Heart left ventricle (tissue), 13 donors: ENCODE measurements around the gene COX7A2.

Experiments
- POLR2A ChIP-seq, 2 donors: fragments of 450-650 bp; IDR thresholded peaks; one replicate each; pipeline ENCODE4 v1.6.1; 2017; ENCODE audit warnings: antibody characterized with exemption in 2 of 2, mild to moderate bottlenecking in 2 of 2, moderate library complexity in 2 of 2
- TF ChIP-seq, protein P1 (sequence below), 12 donors: fragments of 200-600 bp; sonication (generic) in 4 of 12; IDR thresholded peaks; one replicate each; pipeline versions ENCODE4 v1.5.0 to v1.8.0; 2018 to 2022; ENCODE audit warnings: antibody characterized with exemption in 12 of 12, mild to moderate bottlenecking in 5 of 12
- donor health status: ischemic (EF 13 %, LVEDD 7.1; RV severe dilation, severe dysfunction).
- donor health status: DM: no; HTN: yes; CAD: no.
- donor health status: DM: no; HTN: no; CAD: no.
- donor health status: ischemic (EF 25% LVEDD 6.9; RV normal size, moderate dysfunction).
- donor health status: ischemic (EF 25% LVEDD 5.7; RV mildly dilated, moderate dysfunction).
- donor health status: ischemic (EF 35%, LVEDD 5.7; RV mildly dilated, moderate dysfunction).
- donor health status: nonischemic (EF 11% LVEDD 7.7; RV severe dilation, severe dysfunction).
- donor health status: DM: yes; HTN: yes; CAD: no.
- donor health status: PGD.
- donor health status: ischemic (EF 29% LVEDD 5.4; RV normal size, mild dysfunction).
- donor health status: nonischemic (EF 23%, LVEDD 6.1; RV moderate dilation, normal function).

DNA sequence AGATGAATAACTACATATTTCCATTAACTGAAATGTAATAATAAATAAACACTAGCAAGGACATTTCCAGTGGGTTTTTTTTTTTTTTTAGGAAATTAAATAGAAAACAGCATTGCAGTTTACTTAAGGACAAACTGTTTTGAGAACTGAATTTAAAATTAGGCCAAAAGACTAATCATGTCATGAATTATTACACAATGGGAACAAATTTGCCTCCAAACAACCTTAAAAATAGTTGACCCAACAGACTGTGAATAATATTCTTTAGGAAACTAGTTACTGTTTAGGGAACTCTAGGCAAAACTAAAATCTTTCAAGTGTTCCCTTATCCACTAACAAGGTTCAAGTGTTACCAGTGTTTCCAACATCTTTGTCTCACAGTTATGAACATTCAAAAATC is 21.3 kb downstream of the COX7A2 start:
- no peak for TF ChIP-seq POLR2A (IDR thresholded peaks at IDR 0.05)
- TF ChIP-seq, protein P1, sequence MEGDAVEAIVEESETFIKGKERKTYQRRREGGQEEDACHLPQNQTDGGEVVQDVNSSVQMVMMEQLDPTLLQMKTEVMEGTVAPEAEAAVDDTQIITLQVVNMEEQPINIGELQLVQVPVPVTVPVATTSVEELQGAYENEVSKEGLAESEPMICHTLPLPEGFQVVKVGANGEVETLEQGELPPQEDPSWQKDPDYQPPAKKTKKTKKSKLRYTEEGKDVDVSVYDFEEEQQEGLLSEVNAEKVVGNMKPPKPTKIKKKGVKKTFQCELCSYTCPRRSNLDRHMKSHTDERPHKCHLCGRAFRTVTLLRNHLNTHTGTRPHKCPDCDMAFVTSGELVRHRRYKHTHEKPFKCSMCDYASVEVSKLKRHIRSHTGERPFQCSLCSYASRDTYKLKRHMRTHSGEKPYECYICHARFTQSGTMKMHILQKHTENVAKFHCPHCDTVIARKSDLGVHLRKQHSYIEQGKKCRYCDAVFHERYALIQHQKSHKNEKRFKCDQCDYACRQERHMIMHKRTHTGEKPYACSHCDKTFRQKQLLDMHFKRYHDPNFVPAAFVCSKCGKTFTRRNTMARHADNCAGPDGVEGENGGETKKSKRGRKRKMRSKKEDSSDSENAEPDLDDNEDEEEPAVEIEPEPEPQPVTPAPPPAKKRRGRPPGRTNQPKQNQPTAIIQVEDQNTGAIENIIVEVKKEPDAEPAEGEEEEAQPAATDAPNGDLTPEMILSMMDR (IDR thresholded peaks at IDR 0.05), result no peak
